Measurements from ENCODE around the gene EPHB3. TPM values are rescaled to one million over a fixed set of nuclear protein-coding genes. Genes with fewer than 3 reads are reported as not detected.
A peak's percentile ranks its signal among the peaks of the same experiment; 100 is the strongest.

Gene EPHB3
- total RNA-seq, 1 donor from 2014 or later = 7.2 TPM

DNA sequence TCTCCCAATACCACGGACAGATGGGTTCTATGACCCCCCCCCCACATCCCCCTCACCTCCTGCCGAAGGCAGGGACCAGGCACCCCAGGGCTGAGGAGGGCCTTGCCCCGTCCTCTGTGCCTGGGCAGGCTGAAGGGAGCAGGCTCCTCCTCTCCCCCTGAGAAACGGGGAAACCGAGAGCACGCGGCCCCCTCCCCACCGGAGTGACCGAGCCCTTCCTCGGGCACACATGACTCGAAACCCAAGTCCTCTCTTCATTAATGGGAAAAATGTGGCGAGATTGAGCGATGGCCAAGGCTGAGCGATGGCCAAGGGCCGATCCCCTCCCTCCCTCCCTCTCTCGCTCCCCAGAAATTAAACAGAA, 7.0 kb downstream of the EPHB3 start:
- H3K27me3 Mint-ChIP-seq (ENCODE audit: low read depth) = no peaks in the 10 kb centered on the region
- DNase-seq (ENCODE audit: low spot score) = no peak
- peaks cover 52% of the 10 kb centered on the region for H3K4me1 Mint-ChIP-seq (ENCODE audit: low read depth)

DNA sequence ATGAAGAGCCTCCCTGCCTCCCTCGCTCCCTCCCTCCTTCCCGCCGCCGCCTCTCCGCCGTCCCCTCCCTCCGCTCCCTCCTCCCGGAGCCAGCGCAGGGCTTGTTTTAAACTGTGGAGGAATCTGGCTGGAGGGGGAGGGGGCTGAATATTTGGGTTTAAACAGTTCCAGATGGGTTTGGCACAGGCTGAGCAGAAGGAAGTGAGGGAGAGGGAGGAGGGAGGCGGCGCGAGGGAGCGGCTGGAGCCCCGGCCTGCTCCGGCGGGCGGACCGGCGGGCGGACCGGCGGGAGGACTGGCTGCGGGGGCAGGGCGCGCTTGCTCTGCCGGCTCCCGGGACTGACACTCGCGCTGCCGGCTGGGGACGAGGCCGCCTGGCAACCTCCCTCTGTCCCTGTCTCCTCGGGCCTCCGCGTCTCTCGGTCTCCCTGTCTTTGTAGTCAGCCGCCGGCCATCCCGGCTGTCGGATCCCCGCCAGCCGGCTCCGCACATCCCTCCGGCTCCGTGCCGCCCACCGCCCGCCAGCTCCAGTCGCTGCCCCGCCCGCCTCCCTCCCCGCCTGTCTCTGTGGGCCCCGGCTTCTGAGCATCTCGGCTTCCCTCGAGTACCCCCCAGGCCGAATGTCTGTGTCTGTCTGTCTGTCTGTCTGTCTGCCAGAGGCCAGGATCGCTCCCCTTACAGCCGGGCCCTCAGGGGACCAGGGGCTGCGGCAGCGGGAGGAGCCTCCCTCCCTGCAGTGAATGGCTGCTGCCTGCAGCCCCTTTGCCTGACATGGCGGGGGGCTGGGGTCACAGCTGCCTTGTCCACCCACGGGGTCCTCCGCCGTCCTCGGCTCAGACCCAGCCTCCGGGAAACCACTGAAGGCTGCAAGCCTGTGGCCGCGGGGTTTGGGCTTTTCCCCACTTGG, 7.6 kb downstream of the EPHB3 start:
- Mint-ChIP-seq H3K9me3 (ENCODE audit: low read depth) (no peaks in the 10 kb centered on the region), H3K36me3 (ENCODE audit: low read depth) (no peaks in the 10 kb centered on the region), H3K27ac (ENCODE audit: unreplicated experiment) (peak overlapping the region; percentile 65), H3K4me1 (ENCODE audit: low read depth) (peaks cover 45% of the 10 kb centered on the region), H3K27me3 (ENCODE audit: low read depth) (no peaks in the 10 kb centered on the region), H3K4me3 (ENCODE audit: unreplicated experiment) (peak overlapping the region; percentile 69)
- no peak for DNase-seq (ENCODE audit: low spot score)
- TF ChIP-seq, protein P1, sequence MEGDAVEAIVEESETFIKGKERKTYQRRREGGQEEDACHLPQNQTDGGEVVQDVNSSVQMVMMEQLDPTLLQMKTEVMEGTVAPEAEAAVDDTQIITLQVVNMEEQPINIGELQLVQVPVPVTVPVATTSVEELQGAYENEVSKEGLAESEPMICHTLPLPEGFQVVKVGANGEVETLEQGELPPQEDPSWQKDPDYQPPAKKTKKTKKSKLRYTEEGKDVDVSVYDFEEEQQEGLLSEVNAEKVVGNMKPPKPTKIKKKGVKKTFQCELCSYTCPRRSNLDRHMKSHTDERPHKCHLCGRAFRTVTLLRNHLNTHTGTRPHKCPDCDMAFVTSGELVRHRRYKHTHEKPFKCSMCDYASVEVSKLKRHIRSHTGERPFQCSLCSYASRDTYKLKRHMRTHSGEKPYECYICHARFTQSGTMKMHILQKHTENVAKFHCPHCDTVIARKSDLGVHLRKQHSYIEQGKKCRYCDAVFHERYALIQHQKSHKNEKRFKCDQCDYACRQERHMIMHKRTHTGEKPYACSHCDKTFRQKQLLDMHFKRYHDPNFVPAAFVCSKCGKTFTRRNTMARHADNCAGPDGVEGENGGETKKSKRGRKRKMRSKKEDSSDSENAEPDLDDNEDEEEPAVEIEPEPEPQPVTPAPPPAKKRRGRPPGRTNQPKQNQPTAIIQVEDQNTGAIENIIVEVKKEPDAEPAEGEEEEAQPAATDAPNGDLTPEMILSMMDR (IDR thresholded peaks at IDR 0.05) = no peak

More for the DNA sequence above, 7.0 kb downstream of the EPHB3 start:
- H3K4me3 Mint-ChIP-seq (ENCODE audit: unreplicated experiment) = peak overlapping the region; percentile 69
- H3K9me3 Mint-ChIP-seq (ENCODE audit: low read depth) = no peaks in the 10 kb centered on the region
- H3K27ac Mint-ChIP-seq (ENCODE audit: unreplicated experiment) = peak overlapping the region; percentile 73
- TF ChIP-seq, protein P1 (IDR thresholded peaks at IDR 0.05) = no peak
- no peaks in the 10 kb centered on the region for H3K36me3 Mint-ChIP-seq (ENCODE audit: low read depth)

DNA sequence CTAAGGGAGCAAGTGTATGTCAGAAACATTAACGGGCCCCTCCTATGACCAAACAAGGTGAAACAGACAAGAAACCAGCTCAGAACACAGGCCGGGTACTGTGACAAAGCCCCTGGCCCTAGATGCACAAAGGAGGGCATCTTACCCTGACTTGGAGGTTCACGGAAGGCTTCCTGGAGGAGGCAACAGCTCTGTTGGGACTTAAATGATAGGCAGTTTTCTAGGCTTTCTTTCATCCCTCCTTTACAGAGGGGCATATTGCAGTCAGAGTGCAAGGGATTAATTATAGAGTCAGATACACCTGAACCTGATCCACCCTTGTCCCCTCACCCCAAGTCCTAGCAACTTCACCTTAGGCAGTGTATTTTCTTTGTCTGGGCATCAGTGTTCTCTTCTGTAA, 8.4 kb downstream of the EPHB3 start:
- Mint-ChIP-seq H3K4me1 (ENCODE audit: low read depth) (peaks cover 40% of the 10 kb centered on the region), H3K4me3 (ENCODE audit: unreplicated experiment) (no peak overlapping the region), H3K27me3 (ENCODE audit: low read depth) (no peaks in the 10 kb centered on the region), H3K9me3 (ENCODE audit: low read depth) (no peaks in the 10 kb centered on the region), H3K36me3 (ENCODE audit: low read depth) (no peaks in the 10 kb centered on the region), H3K27ac (ENCODE audit: unreplicated experiment) (no peak overlapping the region)
- TF ChIP-seq, protein P1 (IDR thresholded peaks at IDR 0.05) = no peak
- DNase-seq (ENCODE audit: low spot score) = no peak

DNA sequence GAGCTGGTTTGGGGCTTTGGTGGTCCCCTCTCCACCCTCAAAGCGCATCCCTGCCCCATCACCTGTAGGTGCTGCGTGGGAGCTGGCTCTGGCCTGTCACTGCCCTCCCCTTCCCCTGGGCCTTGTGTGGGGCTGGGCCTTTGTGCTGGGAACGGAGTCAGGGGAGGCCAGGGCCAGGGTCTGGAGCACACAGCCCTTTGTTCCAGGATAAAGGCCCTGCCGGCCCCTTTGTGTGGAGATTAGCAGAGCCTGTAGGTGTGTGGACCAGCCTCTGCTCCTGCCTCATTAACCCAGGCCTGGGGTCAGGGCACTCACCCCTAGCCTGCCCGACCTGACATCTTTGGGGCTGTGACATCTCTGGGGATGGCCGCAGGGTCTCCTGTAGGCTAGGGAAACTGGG, 8.9 kb downstream of the EPHB3 start:
- Mint-ChIP-seq H3K27ac (ENCODE audit: unreplicated experiment) (no peak overlapping the region), H3K27me3 (ENCODE audit: low read depth) (no peaks in the 10 kb centered on the region), H3K4me3 (ENCODE audit: unreplicated experiment) (no peak overlapping the region), H3K9me3 (ENCODE audit: low read depth) (no peaks in the 10 kb centered on the region), H3K36me3 (ENCODE audit: low read depth) (no peaks in the 10 kb centered on the region), H3K4me1 (ENCODE audit: low read depth) (peaks cover 36% of the 10 kb centered on the region)
- no peak for DNase-seq (ENCODE audit: low spot score)
- TF ChIP-seq, protein P1 (IDR thresholded peaks at IDR 0.05) = no peak

DNA sequence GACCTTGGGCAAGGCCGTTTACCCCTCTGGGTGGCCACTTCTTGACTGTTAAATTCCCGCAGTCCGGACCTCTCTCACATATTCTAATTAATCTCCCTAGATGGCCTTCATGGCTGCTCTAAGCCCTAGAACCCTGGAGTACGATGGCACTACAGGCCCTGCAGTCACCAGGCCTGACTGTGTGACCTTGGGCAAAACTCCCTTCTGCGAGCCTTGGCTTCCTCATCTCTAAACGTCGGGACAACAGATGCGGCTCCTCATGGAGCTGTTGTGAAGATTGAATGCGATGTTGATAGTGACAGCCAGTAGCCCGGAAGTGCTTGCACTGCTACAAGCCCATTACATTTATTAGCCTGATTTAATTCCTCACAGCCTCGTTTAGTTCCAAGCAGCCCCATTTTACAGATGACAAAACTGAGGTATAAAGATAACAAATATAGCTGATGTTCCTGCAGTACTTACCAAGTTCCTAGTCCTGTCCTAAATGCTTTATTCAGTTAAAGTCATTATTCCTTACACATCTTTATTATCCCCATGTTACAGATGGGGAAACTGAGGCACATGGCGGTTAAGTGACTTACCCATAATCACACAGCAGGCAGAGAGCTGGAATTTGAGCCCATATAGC, 10.3 kb downstream of the EPHB3 start:
- DNase-seq (ENCODE audit: low spot score) = no peak
- no peaks in the 10 kb centered on the region for H3K9me3 Mint-ChIP-seq (ENCODE audit: low read depth)
- TF ChIP-seq, protein P1 (IDR thresholded peaks at IDR 0.05) = no peak
- H3K36me3 Mint-ChIP-seq (ENCODE audit: low read depth) = no peaks in the 10 kb centered on the region
- H3K4me1 Mint-ChIP-seq (ENCODE audit: low read depth) = peaks cover 23% of the 10 kb centered on the region
- no peak overlapping the region for H3K4me3 Mint-ChIP-seq (ENCODE audit: unreplicated experiment)
- H3K27ac Mint-ChIP-seq (ENCODE audit: unreplicated experiment) = no peak overlapping the region
- no peaks in the 10 kb centered on the region for H3K27me3 Mint-ChIP-seq (ENCODE audit: low read depth)

All from chondrocyte (in vitro differentiated cells).